ENCODE results near the gene GNG2. TPM values are rescaled to one million over a fixed set of nuclear protein-coding genes. Genes with fewer than 3 reads are reported as not detected.

Gene GNG2
- total and polyA plus RNA-seq, 10 of the 15 experiments (the other 5 are each of a cell fraction or from before 2014, with no cell fraction given) = 31.6 to 114 (median 66.4) TPM

DNA sequence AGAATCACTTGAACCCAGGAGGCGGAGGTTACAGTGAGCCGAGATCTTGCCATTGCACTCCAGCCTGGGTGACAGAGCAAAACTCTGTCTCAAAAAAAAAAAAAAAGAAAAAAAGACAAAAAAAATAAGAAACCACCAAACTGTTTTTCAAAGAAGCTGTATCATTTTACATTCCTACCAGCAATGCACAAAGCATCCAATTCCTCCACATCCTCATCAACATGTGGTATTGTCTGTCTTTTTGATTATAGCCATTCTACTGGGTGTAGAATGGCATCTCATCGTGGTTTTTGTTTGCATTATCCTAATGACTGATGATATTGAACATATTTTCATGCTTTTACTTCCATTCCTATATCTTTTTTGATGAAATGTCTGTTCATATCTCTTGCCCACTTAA, 36.2 kb upstream of the GNG2 start:
- POLR2A ChIA-PET = no interaction called here
- H3K4me3 ChIP-seq = no peak overlapping the region
- H3K27me3 ChIP-seq (replicated peaks in 1 of 2; ENCODE audit: control insufficient read depth in 2 of 2, insufficient read depth in 2 of 2, low read length in 1 of 2) = no peaks in the 10 kb centered on the region
- no peaks in the 10 kb centered on the region for H3K79me2 ChIP-seq (ENCODE audit: control insufficient read depth, insufficient read depth, low read length)
- TF ChIP-seq NR2F1 (conservative IDR thresholded peaks at IDR 0.05) (no peak), NBN (IDR thresholded peaks at IDR 0.05) (no peak), IKZF2 (IDR thresholded peaks at IDR 0.05) (no peak), CBFB (IDR thresholded peaks at IDR 0.05; ENCODE audit: low read depth) (no peak), GABPA (IDR thresholded peaks at IDR 0.05; ENCODE audit: low read depth) (no peak), ZZZ3 (IDR thresholded peaks at IDR 0.05; ENCODE audit: control insufficient read depth, insufficient read length, low read depth) (no peak), SPI1 (IDR thresholded peaks at IDR 0.05; ENCODE audit: borderline replicate concordance, insufficient read depth, low read depth, low read length) (no peak), MLLT1 (IDR thresholded peaks at IDR 0.05) (no peak), RFX5 (IDR thresholded peaks at IDR 0.05; ENCODE audit: low read depth, low read length) (no peak), BACH1 (IDR thresholded peaks at IDR 0.05; ENCODE audit: borderline replicate concordance) (no peak)
- H3K4me2 ChIP-seq (ENCODE audit: control insufficient read depth, insufficient read depth) = no peak overlapping the region
- H4K20me1 ChIP-seq (ENCODE audit: control insufficient read depth, insufficient read depth) = no peaks in the 10 kb centered on the region
- FAIRE-seq = no peak
- WGBS (ENCODE audit: insufficient coverage, insufficient replicate concordance, low lambda C conversion rate, missing lambda C conversion rate) = 85% methylated on average over 3 of the region's 3 CpGs
- intact Hi-C loops (cut with micrococcal nuclease; ENCODE audit: unreplicated experiment) = no loop called here
- SMC1A ChIA-PET (ENCODE audit: uncharacterized antibody, unreplicated experiment) = no interaction called here
- no peaks in the 10 kb centered on the region for H3K36me3 ChIP-seq (ENCODE audit: control insufficient read depth in 2 of 2, insufficient read depth in 2 of 2, low read length in 1 of 2)
- no peak for ATAC-seq
- in situ Hi-C loops (cut with MboI) = no loop called here
- no peak overlapping the region for H3K27ac ChIP-seq (ENCODE audit: control insufficient read depth, insufficient read depth)
- no peak overlapping the region for H3K9ac ChIP-seq (ENCODE audit: control insufficient read depth, insufficient read depth, low read length)
- no peak for DNase-seq (ENCODE audit: low read depth, low spot score)
- CTCF ChIA-PET = interaction anchor here (1.0 to 1.1 kb wide), 2 partner anchors 44 to 131 kb away, joined by 3 to 5 read pairs; no protein-coding TSS in a partner anchor
- RAD21 ChIA-PET (ENCODE audit: unreplicated experiment) = no interaction called here
- no peaks in the 10 kb centered on the region for H3K9me3 ChIP-seq (replicated peaks; ENCODE audit: control insufficient read depth, insufficient read depth, low read length)
- no peaks in the 10 kb centered on the region for H3K4me1 ChIP-seq (ENCODE audit: control insufficient read depth, insufficient read depth, low read length)
- H2AFZ ChIP-seq (ENCODE audit: control insufficient read depth, low read depth, low read length) = no peak overlapping the region
- no TSS peak for BruUV-seq (replicated peaks)
